Activated CD4-positive, alpha-beta T cell treated with anti-CD3 and anti-CD28 coated beads, Interleukin-2, amount 50 U/mL, for 4 hours (primary cell): Measurements from ENCODE around the gene OR4D9.

Experiments used
- DNase-seq, 2 experiments: peaks; one replicate each; pipeline ENCODE4 v3.0.0-alpha.2; 2020

The OR4D9 gene

DNA sequence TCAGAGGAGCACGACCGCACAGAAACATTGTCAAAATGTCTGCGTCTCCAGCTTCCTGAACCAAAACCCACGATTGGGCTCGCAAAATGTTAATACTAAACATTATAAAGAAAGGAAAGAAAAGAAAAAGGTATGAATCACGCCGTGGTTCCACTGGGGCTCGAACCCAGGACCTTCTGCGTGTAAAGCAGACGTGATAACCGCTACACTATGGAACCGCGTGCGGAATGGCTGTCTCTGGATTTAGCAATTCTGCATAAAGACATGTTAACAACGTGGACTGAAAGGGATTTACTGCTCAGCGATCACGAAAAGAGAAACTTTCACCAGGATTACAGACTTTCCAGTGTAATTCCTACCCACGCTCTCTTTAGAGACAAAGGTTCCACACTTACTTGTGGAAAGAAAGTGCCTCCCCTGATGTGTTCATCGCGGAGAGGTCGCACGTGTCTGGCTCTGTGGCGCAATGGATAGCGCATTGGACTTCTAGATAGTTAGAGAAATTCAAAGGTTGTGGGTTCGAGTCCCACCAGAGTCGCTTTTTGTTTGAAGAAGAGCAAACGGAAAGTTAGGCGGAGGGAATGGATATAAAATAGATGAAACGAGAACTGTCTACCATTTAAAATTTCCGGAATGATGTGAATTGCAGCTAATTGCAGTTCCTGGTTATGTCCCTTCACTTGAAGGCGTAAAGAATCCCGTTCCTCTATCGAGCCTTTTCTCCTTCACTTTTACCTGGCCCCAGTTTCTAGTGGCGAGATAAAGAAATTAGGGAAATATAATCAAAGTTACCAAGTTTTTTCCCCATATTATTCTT is 39.7 kb downstream of the OR4D9 start:
- DNase-seq, result peak; percentile 76 to 77

- no peak for DNase-seq
Observed at GRCh38 chr11:59551659-59552521, 40.6 kb downstream of the OR4D9 start.

- no peak for DNase-seq
Observed at GRCh38 chr11:59552844-59553243, 41.5 kb downstream of the OR4D9 start.

- no peak for DNase-seq
Observed at GRCh38 chr11:59553323-59553722, 42.0 kb downstream of the OR4D9 start.

- DNase-seq, result no peak
Observed at GRCh38 chr11:59555601-59556114, 44.3 kb downstream of the OR4D9 start.

- peak; percentile 55 to 56 for DNase-seq
Observed at GRCh38 chr11:59556115-59556916, 45.0 kb downstream of the OR4D9 start.

DNA sequence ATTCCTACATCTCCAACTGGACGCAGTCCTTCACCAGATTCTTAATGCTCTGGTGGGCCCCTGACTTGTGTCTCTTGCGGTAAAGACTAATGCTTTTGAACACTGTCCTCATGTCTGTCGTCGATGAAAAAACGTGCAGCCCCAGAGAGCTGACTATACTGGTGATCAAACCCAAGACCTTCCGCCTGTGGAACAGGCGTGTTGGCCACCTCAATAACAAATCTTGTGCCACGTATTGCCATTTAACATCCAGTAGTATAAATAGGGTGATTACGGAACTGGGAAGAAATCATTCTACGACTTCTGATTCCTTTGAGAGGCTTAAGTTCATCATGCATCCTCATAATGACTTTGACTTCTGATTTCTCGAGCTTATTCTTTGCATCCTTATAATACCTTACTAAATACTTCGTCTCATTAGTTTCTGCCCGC is 45.6 kb downstream of the OR4D9 start:
- DNase-seq, result no peak

DNA sequence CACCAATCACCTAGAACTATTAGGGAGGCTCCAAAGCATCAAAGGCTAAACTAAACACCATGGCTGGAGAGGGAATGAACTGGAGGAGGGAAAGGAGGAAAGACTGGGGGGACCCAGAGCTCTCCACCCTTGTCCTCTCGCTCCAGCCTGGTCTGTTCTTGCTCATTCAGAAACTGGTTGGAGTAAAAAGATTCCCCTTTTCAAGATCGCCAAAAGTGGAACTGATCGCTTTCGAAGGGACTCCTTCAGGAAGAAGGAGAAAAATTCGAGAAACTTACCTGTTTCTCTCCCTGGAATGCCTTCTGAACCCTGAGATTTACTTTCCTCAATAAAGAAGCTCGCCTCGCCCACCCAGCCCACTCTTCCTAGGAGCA is 46.9 kb downstream of the OR4D9 start:
- no peak for DNase-seq

DNA sequence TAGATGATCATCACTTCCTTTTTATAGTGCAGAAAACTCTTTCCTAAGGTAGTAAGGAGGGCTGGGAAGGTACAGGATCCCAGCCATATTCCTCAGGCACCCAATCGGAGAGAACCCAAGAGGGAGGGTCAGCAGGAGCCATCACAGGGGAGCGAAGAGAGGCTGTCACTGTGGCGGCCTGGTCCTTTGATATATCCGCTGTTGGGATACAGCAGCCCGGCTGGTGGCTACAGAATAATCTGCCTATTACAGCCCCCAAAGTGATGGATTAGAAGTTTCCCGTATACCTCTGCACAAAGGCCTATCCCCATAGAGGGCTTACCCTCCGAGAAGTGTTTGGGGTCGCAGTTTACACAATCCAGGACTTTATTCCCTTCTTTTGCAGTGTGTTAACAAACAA is 48.5 kb downstream of the OR4D9 start:
- DNase-seq, result no peak

DNA sequence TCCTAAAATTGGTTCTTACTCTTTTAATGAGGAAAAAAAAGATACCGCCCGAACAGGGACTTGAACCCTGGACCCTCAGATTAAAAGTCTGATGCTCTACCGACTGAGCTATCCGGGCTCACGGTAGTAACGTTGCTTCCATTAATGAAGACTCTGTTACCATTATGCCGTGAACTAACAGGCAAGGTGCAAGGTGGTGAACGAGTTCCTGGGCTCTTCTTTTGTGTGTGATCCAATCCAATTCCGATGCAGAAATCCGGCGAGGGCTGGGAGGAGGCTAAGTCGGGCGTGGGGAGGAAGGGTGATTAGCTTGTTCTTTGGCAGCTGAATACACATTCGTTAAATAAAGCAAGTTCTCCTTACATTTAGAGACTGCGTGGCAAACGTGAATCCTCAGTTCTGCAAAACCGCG is 49.0 kb downstream of the OR4D9 start:
- peak; percentile 62 to 64 for DNase-seq

- DNase-seq, result peak; percentile 80 to 81
Observed at GRCh38 chr11:59560702-59561473, 49.5 kb downstream of the OR4D9 start.

GRCh38 chr11:59562292-59562691 is 51.0 kb downstream of the OR4D9 start:
- DNase-seq, result no peak
